Upper lobe of right lung (tissue), 1 donor: Measurements from ENCODE around the gene BTD. TPM values are rescaled to one million over a fixed set of nuclear protein-coding genes. Genes with fewer than 3 reads are reported as not detected.

ENCODE experiments used
- ATAC-seq: fragments of 200-7000 bp; cut with Tn5 transposase; one replicate; pipeline ENCODE4 v1.9.1; 2020; ENCODE audit warnings: mild to moderate bottlenecking, moderate library complexity
- DNase-seq: peaks from one replicate; pipeline ENCODE4 v3.0.0-alpha.2; 2020
- H3K27ac ChIP-seq: fragments of 200-600 bp; one replicate; pipeline ENCODE4 v1.8.0; 2022
- H3K27me3 ChIP-seq: fragments of 200-600 bp; one replicate; pipeline ENCODE4 v1.8.0; 2022; ENCODE audit warnings: mild to moderate bottlenecking
- H3K36me3 ChIP-seq: fragments of 200-600 bp; one replicate; pipeline ENCODE4 v1.8.0; 2022
- H3K4me1 ChIP-seq: fragments of 200-600 bp; one replicate; pipeline ENCODE4 v1.8.0; 2022
- H3K4me3 ChIP-seq: fragments of 200-600 bp; one replicate; pipeline ENCODE4 v1.8.0; 2022; ENCODE audit warnings: mild to moderate bottlenecking
- H3K9me3 ChIP-seq: fragments of 200-600 bp; one replicate; pipeline ENCODE4 v1.8.0; 2022
- intact Hi-C: fragments of 100-400 bp; cut with DNase I; formaldehyde crosslinking; loops from one replicate; pipeline ENCODE4 v1.11.0; 2022
- total RNA-seq: library from RNA; stranded (reverse); fragmentation: NEBNext Ultra II Directional; extraction: Animal tissue kit (Norgen Biotek cat#: 25700); gene quantifications from one replicate; pipeline ENCODE4 v1.2.1, GENCODE V29; 2021
- TF ChIP-seq, protein P1 (sequence below): fragments of 200-600 bp; IDR thresholded peaks from one replicate; pipeline ENCODE4 v1.8.0; 2022; ENCODE audit warnings: antibody characterized with exemption
- donor health status: DM: no; HTN: yes; CAD: no; lungs with severe emphysema.

BTD gene
- total RNA-seq, 1 donor from 2014 or later: 24.6 TPM

DNA sequence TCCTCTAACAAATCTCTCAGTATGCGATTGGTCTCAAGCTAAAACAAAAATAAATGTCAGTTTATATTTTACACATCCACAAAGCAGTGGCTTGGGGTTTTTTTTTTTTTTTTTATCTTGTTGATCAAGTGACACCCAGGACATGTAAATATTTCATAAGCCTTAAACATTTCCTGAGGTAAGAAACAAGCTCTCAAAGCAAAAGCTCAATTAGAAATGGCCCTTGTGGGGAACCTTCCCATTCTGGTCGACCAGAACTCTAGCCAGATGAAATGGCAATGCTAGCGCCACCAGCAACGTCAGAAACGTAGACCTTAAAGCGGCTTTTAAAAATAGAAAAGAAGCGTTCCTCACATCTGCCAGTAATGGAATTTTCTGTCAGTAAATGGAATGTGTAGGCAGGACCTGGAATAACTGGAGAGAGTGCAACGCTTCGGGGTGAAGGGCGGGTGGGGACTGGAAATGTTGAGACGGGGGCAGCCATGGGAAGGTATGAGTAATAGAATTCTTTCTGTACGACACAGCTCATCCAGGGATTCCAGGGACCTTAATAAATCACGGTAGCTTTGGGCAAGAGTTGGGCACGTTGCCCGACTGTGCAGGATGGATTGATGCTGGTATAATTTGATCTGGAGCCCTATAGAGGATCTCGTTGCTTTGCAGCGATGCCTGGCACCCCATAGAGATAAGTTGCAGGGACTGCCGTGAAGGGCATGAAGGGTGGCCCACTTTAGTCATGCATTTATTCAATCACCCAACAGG, 44.4 kb downstream of the BTD start:
- Histone ChIP-seq H3K9me3 (no peaks in the 10 kb centered on the region), H3K27ac (no peak overlapping the region), H3K27me3 (no peaks in the 10 kb centered on the region), H3K4me3 (no peak overlapping the region), H3K4me1 (peaks cover 18% of the 10 kb centered on the region), H3K36me3 (peaks cover 11% of the 10 kb centered on the region)
- TF ChIP-seq, protein P1, sequence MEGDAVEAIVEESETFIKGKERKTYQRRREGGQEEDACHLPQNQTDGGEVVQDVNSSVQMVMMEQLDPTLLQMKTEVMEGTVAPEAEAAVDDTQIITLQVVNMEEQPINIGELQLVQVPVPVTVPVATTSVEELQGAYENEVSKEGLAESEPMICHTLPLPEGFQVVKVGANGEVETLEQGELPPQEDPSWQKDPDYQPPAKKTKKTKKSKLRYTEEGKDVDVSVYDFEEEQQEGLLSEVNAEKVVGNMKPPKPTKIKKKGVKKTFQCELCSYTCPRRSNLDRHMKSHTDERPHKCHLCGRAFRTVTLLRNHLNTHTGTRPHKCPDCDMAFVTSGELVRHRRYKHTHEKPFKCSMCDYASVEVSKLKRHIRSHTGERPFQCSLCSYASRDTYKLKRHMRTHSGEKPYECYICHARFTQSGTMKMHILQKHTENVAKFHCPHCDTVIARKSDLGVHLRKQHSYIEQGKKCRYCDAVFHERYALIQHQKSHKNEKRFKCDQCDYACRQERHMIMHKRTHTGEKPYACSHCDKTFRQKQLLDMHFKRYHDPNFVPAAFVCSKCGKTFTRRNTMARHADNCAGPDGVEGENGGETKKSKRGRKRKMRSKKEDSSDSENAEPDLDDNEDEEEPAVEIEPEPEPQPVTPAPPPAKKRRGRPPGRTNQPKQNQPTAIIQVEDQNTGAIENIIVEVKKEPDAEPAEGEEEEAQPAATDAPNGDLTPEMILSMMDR: no peak
- DNase-seq (no peak), ATAC-seq (no peak)
- intact Hi-C loops: no loop called here

DNA sequence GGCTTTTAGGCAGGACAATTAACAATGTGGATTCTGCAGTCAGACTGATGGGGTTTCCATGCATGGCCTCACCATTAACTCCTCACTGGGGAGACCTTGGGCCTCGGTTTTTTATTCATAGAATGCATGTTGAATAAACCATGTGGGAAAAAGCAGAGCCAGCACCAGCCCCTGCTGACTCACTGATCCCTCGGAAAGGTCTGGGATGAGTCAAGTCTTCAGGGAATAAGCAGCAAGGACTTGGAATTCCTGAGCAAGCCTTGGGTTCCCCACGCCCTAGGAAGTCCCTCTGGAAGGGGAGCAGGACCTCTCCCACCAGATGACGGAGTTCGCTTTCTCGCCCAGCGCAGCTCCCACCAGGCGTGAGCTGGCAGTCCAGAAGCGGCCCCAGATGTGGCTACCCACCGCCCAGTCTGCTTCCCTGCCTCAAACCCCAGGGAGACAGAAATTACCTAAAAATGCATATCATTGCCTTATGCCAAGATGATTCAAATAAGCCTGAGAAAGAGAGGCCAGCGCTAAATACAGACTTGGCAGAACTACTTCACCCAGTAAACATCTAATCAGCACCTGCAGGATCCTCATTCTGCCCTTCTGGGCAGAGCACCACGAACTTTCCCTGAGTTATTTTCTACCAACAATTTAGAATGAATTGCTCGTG, 45.4 kb downstream of the BTD start:
- peak overlapping the region; percentile 58 for H3K27ac ChIP-seq
- TF ChIP-seq, protein P1: no peak
- H3K9me3 ChIP-seq: no peaks in the 10 kb centered on the region
- no peak overlapping the region for H3K4me3 ChIP-seq
- no peaks in the 10 kb centered on the region for H3K27me3 ChIP-seq
- peaks cover 18% of the 10 kb centered on the region for H3K4me1 ChIP-seq
- intact Hi-C loops: no loop called here
- ATAC-seq (no peak), DNase-seq (no peak)
- H3K36me3 ChIP-seq: peaks cover 11% of the 10 kb centered on the region

DNA sequence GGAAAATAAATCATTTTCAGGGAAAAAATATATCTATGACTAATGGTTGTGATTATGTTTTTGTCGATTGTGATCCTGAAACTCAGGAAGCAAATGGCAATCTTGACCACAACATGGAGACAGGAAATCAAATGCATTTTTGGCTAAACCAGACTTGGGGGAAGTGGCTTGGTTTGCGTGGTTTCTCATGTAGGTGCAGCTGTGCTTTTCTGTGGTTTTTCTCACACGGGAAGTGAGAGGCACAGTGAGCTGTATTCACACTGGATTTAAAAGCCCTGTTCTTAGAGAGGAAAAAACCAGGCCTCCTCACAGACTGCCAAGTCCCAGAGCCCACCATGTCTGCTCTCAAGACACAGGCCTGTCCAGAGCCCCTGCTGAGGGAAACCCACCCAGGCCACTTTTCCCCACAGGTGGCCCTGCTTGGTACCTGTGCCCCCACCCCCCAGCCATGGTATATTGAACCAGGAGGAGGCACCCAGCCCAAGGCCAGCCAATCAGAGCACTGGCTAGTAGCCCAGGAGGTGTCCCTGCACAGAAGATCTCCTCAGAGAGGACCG, 46.1 kb downstream of the BTD start:
- peak overlapping the region; percentile 58 for H3K27ac ChIP-seq
- intact Hi-C loops: no loop called here

DNA sequence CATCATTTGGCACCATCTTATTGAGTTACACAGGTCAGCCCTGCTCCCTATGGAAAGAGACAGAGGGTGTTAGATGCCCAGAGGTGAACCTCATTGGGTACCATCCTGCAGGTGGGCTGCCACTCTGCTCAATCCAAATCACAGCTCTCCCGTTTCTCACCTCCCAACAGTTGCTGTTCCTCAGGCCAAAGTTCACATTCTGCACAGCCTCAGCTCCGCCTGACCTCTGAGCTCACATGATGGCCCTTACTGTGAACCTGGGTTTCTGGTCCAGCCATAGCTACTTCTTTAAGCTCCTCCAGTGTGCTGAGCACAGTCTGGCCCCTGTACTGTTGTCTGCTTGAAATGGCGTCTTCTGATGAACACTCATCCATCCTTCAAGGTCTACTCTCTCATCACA, 47.8 kb downstream of the BTD start:
- TF ChIP-seq, protein P1: no peak
- Histone ChIP-seq H3K4me3 (no peak overlapping the region), H3K4me1 (peaks cover 18% of the 10 kb centered on the region), H3K36me3 (peaks cover 11% of the 10 kb centered on the region), H3K27me3 (no peaks in the 10 kb centered on the region), H3K9me3 (no peaks in the 10 kb centered on the region), H3K27ac (no peak overlapping the region)
- intact Hi-C loops: no loop called here
- ATAC-seq: no peak
- no peak for DNase-seq

More for the DNA sequence above, 46.1 kb downstream of the BTD start:
- Histone ChIP-seq H3K9me3 (no peaks in the 10 kb centered on the region), H3K27me3 (no peaks in the 10 kb centered on the region), H3K36me3 (peaks cover 11% of the 10 kb centered on the region), H3K4me3 (no peak overlapping the region), H3K4me1 (peaks cover 18% of the 10 kb centered on the region)
- TF ChIP-seq, protein P1: no peak
- DNase-seq: no peak
- peak; percentile 34 for ATAC-seq

DNA sequence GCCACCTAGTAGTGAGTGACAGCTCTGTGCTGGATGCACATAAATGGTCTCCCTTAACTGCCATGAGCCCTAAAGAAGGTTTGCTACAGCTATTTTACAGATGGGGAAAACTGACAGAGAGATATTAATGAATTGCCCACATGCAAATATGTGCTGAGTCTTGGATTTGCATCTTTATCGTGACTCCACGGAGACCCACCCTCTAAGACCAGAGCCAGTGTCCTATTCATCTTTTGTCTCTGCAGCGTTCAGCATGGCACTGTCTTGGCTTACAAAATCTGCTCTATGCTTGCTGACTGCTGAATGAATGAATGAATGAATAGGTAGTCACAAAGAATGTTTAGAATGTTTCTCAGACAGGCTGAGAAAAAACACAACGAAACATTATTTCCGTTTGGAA, 48.3 kb downstream of the BTD start:
- no peaks in the 10 kb centered on the region for H3K27me3 ChIP-seq
- TF ChIP-seq, protein P1: no peak
- intact Hi-C loops: no loop called here
- no peaks in the 10 kb centered on the region for H3K9me3 ChIP-seq
- no peak for ATAC-seq
- no peak overlapping the region for H3K4me3 ChIP-seq
- peaks cover 18% of the 10 kb centered on the region for H3K4me1 ChIP-seq
- no peak overlapping the region for H3K27ac ChIP-seq
- H3K36me3 ChIP-seq: peaks cover 6% of the 10 kb centered on the region
- DNase-seq: no peak
